IPS-15b (cell line): ENCODE data around the gene CEP85.

ENCODE experiments used
- H3K27me3 ChIP-seq: one replicate; pipeline ENCODE4 v1.6.1; 2013; ENCODE audit warnings: low read length; ENCODE audit not compliant: control insufficient read depth, insufficient read depth
- H3K36me3 ChIP-seq: one replicate; pipeline ENCODE4 v1.6.1; 2013; ENCODE audit warnings: low read length; ENCODE audit not compliant: control insufficient read depth, insufficient read depth
- H3K4me1 ChIP-seq: one replicate; pipeline ENCODE4 v1.6.1; 2013; ENCODE audit warnings: mild to moderate bottlenecking, low read length; ENCODE audit not compliant: control insufficient read depth, insufficient read depth
- H3K4me3 ChIP-seq: one replicate; pipeline ENCODE4 v1.5.1; 2013; ENCODE audit warnings: low read depth, low read length
- H3K9ac ChIP-seq: one replicate; pipeline ENCODE4 v1.6.1; 2013; ENCODE audit warnings: low read depth, mild to moderate bottlenecking, low read length
- H3K9me3 ChIP-seq: one replicate; pipeline ENCODE4 v1.6.1; 2013; ENCODE audit warnings: mild to moderate bottlenecking, low read length; ENCODE audit not compliant: control insufficient read depth, insufficient read depth

Gene CEP85

GRCh38 chr1:26281091-26281958 lies 47.3 kb downstream of the CEP85 start:
- H3K4me1 ChIP-seq = peaks cover 25% of the 10 kb centered on the region
- H3K36me3 ChIP-seq = peaks cover 18% of the 10 kb centered on the region
- H3K27me3 ChIP-seq = no peaks in the 10 kb centered on the region
- H3K4me3 ChIP-seq = peak overlapping the region; percentile 18
- H3K9me3 ChIP-seq = no peaks in the 10 kb centered on the region
- no peak overlapping the region for H3K9ac ChIP-seq

- Histone ChIP-seq H3K4me1 (peaks cover 25% of the 10 kb centered on the region), H3K4me3 (peak overlapping the region; percentile 18), H3K9ac (no peak overlapping the region), H3K36me3 (peaks cover 11% of the 10 kb centered on the region), H3K27me3 (no peaks in the 10 kb centered on the region), H3K9me3 (no peaks in the 10 kb centered on the region)
These were observed 48.0 kb downstream of the CEP85 start for GRCh38 chr1:26281971-26282370.

- peak overlapping the region; percentile 39 for H3K4me3 ChIP-seq
- no peaks in the 10 kb centered on the region for H3K9me3 ChIP-seq
- no peaks in the 10 kb centered on the region for H3K27me3 ChIP-seq
- peaks cover 6% of the 10 kb centered on the region for H3K36me3 ChIP-seq
- peaks cover 25% of the 10 kb centered on the region for H3K4me1 ChIP-seq
- H3K9ac ChIP-seq = no peak overlapping the region
These were observed 48.5 kb downstream of the CEP85 start for GRCh38 chr1:26282401-26282918.

DNA sequence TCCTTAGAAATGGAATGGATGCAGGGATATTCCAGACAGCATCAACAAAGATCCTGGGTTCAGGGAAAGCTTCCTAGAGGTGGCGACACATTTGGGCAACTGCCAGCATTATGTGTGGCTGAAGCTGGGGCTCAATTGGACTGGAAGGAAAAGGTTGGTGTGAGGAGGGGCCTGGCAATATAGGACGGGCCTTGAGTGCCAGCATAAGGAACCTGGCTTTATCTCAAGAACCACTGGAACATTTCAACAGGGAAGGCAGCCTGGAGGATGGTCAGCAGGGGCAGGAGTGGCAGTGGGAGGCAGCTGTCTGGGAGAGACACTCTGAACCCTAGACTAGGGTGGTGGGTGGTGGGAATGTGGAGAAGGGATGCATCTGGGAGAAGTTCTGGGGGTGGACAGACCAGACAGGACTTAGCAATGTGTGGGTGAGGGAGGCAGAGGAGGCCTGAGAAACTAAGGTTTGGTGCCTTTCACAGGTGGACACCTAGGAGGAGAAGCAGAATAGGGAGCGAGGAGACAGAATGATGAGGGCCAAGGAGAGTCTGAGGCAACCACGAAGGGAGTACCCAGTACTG lies 49.4 kb downstream of the CEP85 start:
- Histone ChIP-seq H3K27me3 (no peaks in the 10 kb centered on the region), H3K36me3 (no peaks in the 10 kb centered on the region), H3K4me3 (no peak overlapping the region), H3K4me1 (peaks cover 25% of the 10 kb centered on the region), H3K9ac (no peak overlapping the region), H3K9me3 (no peaks in the 10 kb centered on the region)

- no peaks in the 10 kb centered on the region for H3K27me3 ChIP-seq
- no peak overlapping the region for H3K4me3 ChIP-seq
- no peaks in the 10 kb centered on the region for H3K9me3 ChIP-seq
- H3K36me3 ChIP-seq = no peaks in the 10 kb centered on the region
- H3K9ac ChIP-seq = no peak overlapping the region
- peaks cover 25% of the 10 kb centered on the region for H3K4me1 ChIP-seq
These were observed 50.0 kb downstream of the CEP85 start for GRCh38 chr1:26283871-26284596.

DNA sequence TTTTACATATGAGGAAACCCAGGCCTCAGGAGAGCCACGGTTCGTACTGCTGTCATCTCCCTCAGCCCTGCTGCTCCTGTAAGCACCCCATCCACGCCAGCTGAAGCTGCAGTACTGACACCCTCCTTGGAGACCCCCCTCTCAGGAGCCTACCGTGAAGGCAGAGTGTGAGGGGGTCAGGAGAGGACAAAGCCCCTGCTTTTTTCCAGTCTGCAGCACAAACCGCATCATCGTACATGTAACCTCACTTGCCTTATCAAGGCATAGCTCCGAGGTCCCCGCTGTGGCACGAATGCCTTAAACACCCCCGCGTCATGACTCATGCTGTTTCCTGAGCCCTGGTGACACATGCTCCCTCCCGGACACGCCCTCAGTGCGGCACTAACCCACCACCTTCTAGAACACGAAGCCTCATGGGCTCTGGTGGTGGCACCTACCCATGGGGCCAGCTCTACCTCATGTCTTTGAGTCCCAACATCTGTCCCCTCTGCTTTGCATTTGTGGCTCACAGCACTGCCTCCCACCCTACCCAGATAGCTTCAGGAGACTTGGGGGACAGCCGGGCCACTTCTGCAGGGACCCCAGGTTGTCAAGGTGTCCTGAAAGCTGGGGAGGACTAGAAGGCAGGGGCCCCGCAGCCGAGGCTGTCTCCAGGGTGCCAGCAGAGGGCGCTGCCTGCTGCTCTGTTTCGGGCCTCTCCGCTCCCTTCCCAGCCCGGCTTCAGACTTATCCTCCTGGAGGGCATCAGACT lies 50.8 kb downstream of the CEP85 start:
- Histone ChIP-seq H3K9me3 (no peaks in the 10 kb centered on the region), H3K4me1 (peaks cover 22% of the 10 kb centered on the region), H3K36me3 (no peaks in the 10 kb centered on the region), H3K4me3 (no peak overlapping the region), H3K27me3 (no peaks in the 10 kb centered on the region), H3K9ac (no peak overlapping the region)

GRCh38 chr1:26285366-26286063 lies 51.5 kb downstream of the CEP85 start:
- H3K9me3 ChIP-seq = no peaks in the 10 kb centered on the region
- H3K36me3 ChIP-seq = no peaks in the 10 kb centered on the region
- H3K4me3 ChIP-seq = no peak overlapping the region
- no peak overlapping the region for H3K9ac ChIP-seq
- peaks cover 23% of the 10 kb centered on the region for H3K4me1 ChIP-seq
- H3K27me3 ChIP-seq = no peaks in the 10 kb centered on the region

DNA sequence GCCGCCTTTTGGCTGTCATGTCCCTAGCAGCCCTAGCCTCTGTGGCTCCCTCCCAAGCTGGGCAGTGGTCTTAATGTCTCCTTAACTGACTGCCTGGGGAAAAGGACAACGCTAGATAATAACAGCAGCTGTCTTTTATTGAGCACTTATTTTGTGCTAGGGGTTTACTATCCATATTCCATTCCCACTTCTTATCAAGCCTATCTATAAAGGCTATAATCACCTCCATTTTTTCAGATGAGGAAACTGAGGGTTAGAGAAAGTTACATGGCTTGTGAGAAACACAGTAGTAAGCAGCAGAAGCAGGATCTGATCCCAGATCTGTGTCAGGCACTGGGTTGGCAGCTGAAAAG lies 52.0 kb downstream of the CEP85 start:
- Histone ChIP-seq H3K9me3 (no peaks in the 10 kb centered on the region), H3K4me3 (no peak overlapping the region), H3K36me3 (no peaks in the 10 kb centered on the region), H3K4me1 (peaks cover 20% of the 10 kb centered on the region), H3K27me3 (no peaks in the 10 kb centered on the region), H3K9ac (no peak overlapping the region)

- H3K27me3 ChIP-seq = no peaks in the 10 kb centered on the region
- H3K36me3 ChIP-seq = no peaks in the 10 kb centered on the region
- peaks cover 15% of the 10 kb centered on the region for H3K4me1 ChIP-seq
- no peaks in the 10 kb centered on the region for H3K9me3 ChIP-seq
- H3K9ac ChIP-seq = no peak overlapping the region
- no peak overlapping the region for H3K4me3 ChIP-seq
These were observed 53.2 kb downstream of the CEP85 start for GRCh38 chr1:26287033-26287711.

DNA sequence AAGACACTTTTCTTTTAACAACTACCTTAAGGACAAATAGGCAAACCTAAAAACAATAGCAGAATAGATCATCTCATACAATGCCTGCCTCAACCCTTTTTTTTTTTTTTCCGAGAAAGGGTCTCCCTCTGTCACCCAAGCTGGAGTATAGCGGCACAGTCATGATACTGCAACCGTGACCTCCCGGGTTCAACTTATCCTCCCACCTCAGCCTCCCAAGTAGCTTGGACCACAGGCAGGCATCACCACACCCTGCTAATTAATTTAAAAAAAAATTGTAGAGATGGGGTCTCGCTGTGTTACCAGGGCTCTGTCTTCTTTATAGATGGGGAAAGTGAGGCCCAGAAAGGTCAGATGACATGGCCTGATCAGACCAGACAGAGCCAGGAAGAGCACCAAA lies 53.8 kb downstream of the CEP85 start:
- Histone ChIP-seq H3K36me3 (no peaks in the 10 kb centered on the region), H3K4me1 (peaks cover 11% of the 10 kb centered on the region), H3K9me3 (no peaks in the 10 kb centered on the region), H3K4me3 (no peak overlapping the region), H3K27me3 (no peaks in the 10 kb centered on the region), H3K9ac (no peak overlapping the region)
